ENCODE measurements around the gene SND1.

Gene SND1

GRCh38 chr7:127810696-127811660 lies 159.0 kb downstream of the SND1 start:
- DNase-seq, result no peak

- DNase-seq, result no peak
Observed at GRCh38 chr7:127812540-127812939, 160.5 kb downstream of the SND1 start.

GRCh38 chr7:127813991-127814541 lies 162.1 kb downstream of the SND1 start:
- DNase-seq, result no peak

GRCh38 chr7:127815631-127816145 lies 163.7 kb downstream of the SND1 start:
- no peak for DNase-seq

GRCh38 chr7:127816354-127817190 lies 164.6 kb downstream of the SND1 start:
- no peak for DNase-seq

- DNase-seq, result no peak
Observed at GRCh38 chr7:127817466-127817865, 165.5 kb downstream of the SND1 start.

DNA sequence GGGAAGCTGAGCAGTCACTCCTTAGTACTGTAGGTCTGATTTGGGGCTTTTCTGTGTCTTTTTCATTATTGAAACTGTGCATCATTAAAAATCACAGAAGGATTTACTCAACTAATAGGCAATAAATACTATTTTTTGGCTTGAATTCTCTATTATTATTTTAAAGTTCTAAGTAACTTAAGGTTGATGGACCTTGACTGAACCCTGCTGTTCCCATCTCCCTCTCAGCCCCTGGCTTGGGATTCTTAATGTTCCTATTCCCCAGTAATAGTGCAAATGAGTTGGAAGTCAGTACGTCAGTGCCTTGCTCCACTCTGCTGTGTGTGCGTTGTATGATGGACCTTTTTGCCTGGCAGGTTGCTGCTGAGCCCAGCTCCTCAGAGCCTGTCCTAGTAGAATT lies 166.3 kb downstream of the SND1 start:
- DNase-seq, result no peak

DNA sequence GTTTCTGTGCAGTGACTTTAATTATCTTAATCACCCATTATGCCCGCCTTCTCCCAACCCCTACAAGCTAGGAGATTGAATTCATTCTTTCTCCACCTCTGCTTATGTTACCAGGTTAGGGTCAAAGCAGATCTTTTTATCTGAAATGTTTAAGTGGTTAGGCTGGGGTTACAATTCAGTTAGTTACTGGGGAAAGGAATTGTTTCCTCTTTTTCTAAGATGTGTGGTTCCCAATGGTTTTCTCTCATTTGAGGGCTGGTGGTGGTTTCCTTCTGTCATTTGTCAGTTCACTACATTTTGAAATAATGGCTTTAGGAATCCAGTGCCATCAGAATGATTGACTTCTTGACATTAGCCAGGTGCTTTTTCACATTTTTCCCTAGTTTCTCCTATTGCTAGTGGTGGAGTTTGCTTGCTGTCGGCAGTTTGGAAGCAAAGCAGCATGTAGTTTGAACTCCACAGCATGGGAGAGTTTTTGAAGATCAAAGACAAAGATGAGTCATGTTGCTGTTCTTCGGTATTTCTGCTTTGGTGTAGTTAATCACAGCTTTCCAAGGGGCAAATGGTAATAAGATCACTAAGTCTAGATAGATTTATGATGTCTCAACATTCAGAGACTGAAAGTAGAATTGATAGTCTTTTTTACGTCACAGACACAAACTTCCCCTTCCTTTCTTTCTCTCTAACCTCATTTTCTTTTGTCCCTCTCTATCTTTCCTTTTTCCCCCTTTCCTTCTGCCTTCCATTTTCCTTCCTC lies 168.2 kb downstream of the SND1 start:
- peak; percentile 67 for DNase-seq

DNA sequence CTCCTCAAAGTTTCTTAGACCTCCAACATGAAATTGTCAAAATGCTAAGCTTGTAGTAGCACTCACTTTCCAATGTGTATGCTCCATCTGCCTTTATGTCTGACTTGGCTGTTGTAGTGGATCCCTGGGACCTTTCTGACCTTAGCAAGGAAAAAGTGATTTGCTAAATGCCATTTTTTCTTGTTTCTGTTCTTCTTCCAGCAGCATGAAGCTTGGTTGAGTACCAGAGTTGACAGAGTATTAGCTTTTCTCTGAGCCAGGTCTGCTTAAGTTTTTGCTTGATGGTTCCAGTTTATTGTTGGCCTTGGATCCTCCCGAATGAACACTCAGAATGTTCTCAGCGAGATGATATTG lies 168.7 kb downstream of the SND1 start:
- no peak for DNase-seq

- DNase-seq, result no peak
Observed at GRCh38 chr7:127821146-127821545, 169.2 kb downstream of the SND1 start.

DNA sequence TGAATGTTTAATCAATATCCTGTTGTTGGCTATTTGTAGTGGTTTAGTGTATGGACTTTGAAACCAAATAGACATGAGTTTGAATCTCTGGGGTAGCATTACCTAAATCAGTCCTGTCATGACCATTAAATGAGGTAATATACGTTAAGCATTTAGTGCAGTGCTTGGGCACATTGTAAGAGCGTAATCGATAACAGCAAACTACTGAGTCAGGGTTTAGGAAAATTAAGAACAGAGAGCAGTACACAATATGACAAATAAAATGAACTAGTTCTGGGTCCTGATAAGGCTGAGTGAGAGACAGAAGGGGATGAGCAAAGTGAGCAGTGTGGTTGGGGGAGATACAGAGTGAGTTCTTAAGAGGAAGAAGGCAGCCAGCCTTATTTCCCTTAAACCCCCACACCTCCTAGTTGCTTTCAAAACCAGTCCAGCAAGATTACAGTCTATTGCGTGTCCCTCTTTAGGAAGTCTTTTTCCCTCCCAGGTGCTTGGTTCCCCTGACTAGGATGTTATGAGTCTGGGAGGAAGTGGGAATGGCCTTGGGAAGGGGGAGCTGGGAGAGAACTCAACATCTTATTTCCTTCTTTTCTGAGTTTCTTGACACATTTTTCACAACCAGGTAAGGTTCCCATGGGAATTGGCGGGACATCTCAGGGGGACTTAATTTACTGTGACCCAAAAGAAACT lies 171.0 kb downstream of the SND1 start:
- no peak for DNase-seq

DNA sequence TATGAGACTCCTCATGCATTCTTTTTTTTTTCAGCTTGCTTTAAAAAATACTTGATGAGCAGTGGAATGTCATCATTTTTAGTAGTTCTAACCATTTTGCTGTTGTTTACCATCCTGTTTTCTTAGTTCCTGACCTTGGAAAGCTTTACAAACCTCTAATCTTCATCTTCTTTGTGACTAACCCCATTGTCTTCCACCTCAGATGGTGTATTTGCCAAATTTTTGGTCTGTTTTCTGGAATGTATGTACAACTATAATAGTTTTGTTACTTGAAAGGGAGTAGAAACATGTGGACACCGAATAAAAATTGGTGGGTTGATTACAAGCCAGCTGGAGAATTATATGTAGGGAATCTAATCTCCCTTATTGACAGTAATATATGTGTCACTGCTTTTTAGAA lies 172.7 kb downstream of the SND1 start:
- DNase-seq, result no peak

GRCh38 chr7:127828843-127829500 lies 177.0 kb downstream of the SND1 start:
- DNase-seq, result no peak

GRCh38 chr7:127831318-127832219 lies 179.6 kb downstream of the SND1 start:
- DNase-seq, result no peak

DNA sequence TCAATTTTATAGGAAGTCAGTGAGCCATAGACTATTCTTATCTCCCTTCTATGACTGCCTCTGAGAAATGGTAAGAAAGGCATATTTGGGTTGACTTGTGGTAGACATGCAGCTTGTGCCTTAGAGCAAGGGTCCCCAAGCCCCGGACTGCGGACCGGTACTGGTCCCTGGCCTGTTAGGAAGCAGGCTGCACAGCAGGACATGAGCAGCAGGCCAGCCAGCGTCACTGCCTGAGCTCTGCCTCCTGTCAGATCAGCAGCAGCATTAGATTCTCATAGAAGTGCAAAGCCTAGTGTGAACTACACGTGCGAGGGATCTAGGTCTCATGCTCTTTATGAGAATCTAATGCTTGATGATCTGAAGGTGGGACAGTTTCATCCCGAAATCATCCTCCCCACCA lies 180.6 kb downstream of the SND1 start:
- no peak for DNase-seq

DNA sequence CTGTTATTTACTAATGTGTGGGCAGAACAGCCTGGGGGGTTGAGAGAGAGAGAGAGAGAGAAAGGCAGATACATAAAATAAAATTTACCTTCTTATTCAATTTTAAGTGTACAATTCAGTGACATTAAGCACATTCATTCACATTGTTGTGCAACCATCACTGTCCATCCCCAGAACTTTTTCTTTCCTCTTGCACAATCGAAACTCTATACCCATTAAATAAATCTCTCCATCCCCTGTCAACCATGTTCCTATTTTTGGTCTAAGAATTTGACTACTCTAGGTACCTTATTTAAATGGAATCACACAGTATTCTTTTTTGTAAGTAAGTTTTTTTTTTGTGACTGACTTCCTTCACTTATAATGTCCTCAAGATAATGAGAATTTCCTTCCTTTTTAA lies 181.6 kb downstream of the SND1 start:
- peak; percentile 57 for DNase-seq

- no peak for DNase-seq
Observed at GRCh38 chr7:127835679-127836078, 183.7 kb downstream of the SND1 start.

GRCh38 chr7:127837816-127838410 lies 185.9 kb downstream of the SND1 start:
- peak; percentile 21 for DNase-seq

GRCh38 chr7:127838816-127839415 lies 186.9 kb downstream of the SND1 start:
- DNase-seq, result no peak
